Esophagus squamous epithelium (tissue), 5 donors: ENCODE measurements around the gene DAPL1. TPM values are rescaled to one million over a fixed set of nuclear protein-coding genes. Genes with fewer than 3 reads are reported as not detected.
A peak's percentile ranks its signal among the peaks of the same experiment; 100 is the strongest.
"Not testable (repeated sequence)": the region's sequence is repeated elsewhere in the genome, so short reads cannot be mapped to it uniquely, and the experiment has no call there.

Experiments
- DNase-seq: peaks from one replicate; lab custom pipeline; 2025; lab: John Stamatoyannopoulos, UW
- H3K27ac ChIP-seq, 4 donors: fragments of 200-600 bp; sonication (generic); one replicate each; pipeline ENCODE4 v1.5.1; 2016 to 2019; ENCODE audit warnings: mild to moderate bottlenecking in 1 of 4
- H3K27me3 ChIP-seq, 4 donors: fragments of 200-600 bp; sonication (generic); 1 replicate in 3 of 4; 2 replicates in 1 of 4; pipeline versions ENCODE4 v1.5.1 to v1.6.0; 2017 to 2021; ENCODE audit warnings: antibody characterized with exemption in 1 of 4
- H3K36me3 ChIP-seq, 3 donors: fragments of 200-600 bp; sonication (generic); one replicate each; pipeline ENCODE4 v1.5.1; 2016 to 2019
- H3K4me1 ChIP-seq, 3 donors: fragments of 200-600 bp; sonication (generic); one replicate each; pipeline ENCODE4 v1.5.1; 2017 to 2019
- H3K4me3 ChIP-seq, 4 donors: fragments of 200-600 bp; sonication (generic); 1 replicate in 3 of 4; 2 replicates in 1 of 4; pipeline ENCODE4 v1.5.1; 2016 to 2019; ENCODE audit warnings: mild to moderate bottlenecking in 2 of 4, moderate library complexity in 1 of 4
- H3K9me3 ChIP-seq, 3 donors: fragments of 200-600 bp; sonication (generic); one replicate each; pipeline ENCODE4 v1.5.1; 2016 to 2019
- CTCF ChIP-seq, 6 experiments: fragments of 450-650 bp in 4 of 6; fragments of 200-600 bp in 2 of 6; sonication (generic) in 2 of 6; IDR thresholded peaks; one replicate each; pipeline ENCODE4 v1.5.1; 2016 to 2019; ENCODE audit warnings: antibody characterized with exemption in 6 of 6, mild to moderate bottlenecking in 4 of 6, moderate library complexity in 4 of 6
- POLR2A ChIP-seq, 4 donors: fragments of 450-650 bp; IDR thresholded peaks; one replicate each; pipeline ENCODE4 v1.6.1; 2017; ENCODE audit warnings: antibody characterized with exemption in 4 of 4, mild to moderate bottlenecking in 4 of 4, moderate library complexity in 3 of 4
- WGBS, 2 donors: methylation state at CpG; one replicate each; pipeline ENCODE4 v1.1.5; 2018; 5-methylcytosine and 5-hydroxymethylcytosine counted together
- intact Hi-C: fragments of 100-400 bp; cut with DNase I; formaldehyde crosslinking; loops from one replicate; pipeline ENCODE4 v1.15.0; 2022
- total RNA-seq, 4 donors: library from RNA; depleted of rRNA; stranded (reverse); fragments of >200 nt; gene quantifications; one replicate each; pipeline ENCODE4 v1.1.0, GENCODE V29; 2016
- donor health status: DM: yes; HTN: yes; CAD: no.

Gene DAPL1
- total RNA-seq, 4 donors from 2014 or later: 79.3 to 220 (median 186) TPM

- 77 to 81% methylated on average over 4 of the region's 4 CpGs for WGBS, 2 donors
- TF ChIP-seq POLR2A (IDR thresholded peaks at IDR 0.05): no peak
- no peak for DNase-seq
- H3K9me3 ChIP-seq: no peaks in the 10 kb centered on the region
- no peak overlapping the region for H3K27ac ChIP-seq
- peaks cover 0 to 18% (median 10%) of the 10 kb centered on the region in 3 donors for H3K4me1 ChIP-seq
- no peaks in the 10 kb centered on the region for H3K36me3 ChIP-seq
- no peak overlapping the region for H3K4me3 ChIP-seq
- no peaks in the 10 kb centered on the region for H3K27me3 ChIP-seq
- intact Hi-C loops: no loop called here
These were observed 35.1 kb downstream of the DAPL1 start for GRCh38 chr2:158830201-158830600.

DNA sequence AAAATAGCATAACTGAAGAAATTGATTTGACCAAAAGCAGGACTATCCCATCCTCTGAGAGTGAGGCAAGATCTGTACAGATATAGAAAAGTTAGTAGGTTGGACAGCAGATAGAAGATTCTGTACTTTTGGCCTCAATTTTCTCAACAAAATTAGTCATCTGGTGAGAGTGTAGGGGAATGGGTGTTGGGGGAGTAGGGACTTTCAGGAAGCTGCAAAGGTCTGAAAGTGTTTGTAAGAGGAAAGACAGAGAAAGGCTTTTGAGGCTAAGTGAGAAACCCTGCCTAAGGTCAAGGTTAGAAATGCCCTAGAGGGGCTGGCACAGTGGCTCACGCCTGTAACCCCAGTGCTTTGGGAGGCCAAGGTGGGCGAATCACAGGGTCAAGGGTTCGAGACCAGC is 40.3 kb downstream of the DAPL1 start:
- no peaks in the 10 kb centered on the region for H3K9me3 ChIP-seq
- no peaks in the 10 kb centered on the region for H3K27me3 ChIP-seq
- DNase-seq: no peak
- TF ChIP-seq POLR2A (IDR thresholded peaks at IDR 0.05) (no peak), CTCF (IDR thresholded peaks at IDR 0.05) (no peak)
- intact Hi-C loops: no loop called here
- 90% methylated on average over 3 of the region's 3 CpGs for WGBS, 2 donors
- no peak overlapping the region for H3K27ac ChIP-seq
- peaks cover 0 to 3% (median 0%) of the 10 kb centered on the region in 3 donors for H3K4me1 ChIP-seq
- H3K36me3 ChIP-seq: peaks cover 0 to 8% (median 0%) of the 10 kb centered on the region in 3 donors
- H3K4me3 ChIP-seq: no peak overlapping the region

DNA sequence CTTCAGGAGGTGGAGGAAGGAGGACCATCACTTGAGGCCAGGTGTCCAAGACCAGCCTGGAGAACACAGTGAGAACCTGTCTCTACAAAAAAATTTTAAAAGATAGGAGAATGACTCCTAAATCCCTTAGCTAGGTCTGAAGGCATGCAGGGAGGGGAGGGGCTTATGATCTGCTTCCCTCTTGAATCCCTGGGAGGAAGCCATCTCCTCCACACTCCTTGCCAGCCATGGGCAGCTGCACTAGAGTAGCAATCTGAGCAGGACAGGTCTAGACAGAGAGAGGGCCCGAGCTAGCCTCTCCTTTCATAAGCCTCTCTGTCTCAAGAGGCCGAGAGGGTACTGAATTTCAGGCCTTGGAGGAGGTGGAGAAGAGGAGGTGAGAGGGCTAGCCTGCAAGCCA is 42.5 kb downstream of the DAPL1 start:
- TF ChIP-seq CTCF (IDR thresholded peaks at IDR 0.05) (no peak), POLR2A (IDR thresholded peaks at IDR 0.05) (no peak)
- WGBS, 2 donors: 47 to 60% methylated on average over 1 to 2 of the region's 2 CpGs
- DNase-seq: no peak
- no peaks in the 10 kb centered on the region for H3K9me3 ChIP-seq
- H3K36me3 ChIP-seq: peaks cover 0 to 8% (median 0%) of the 10 kb centered on the region in 3 donors
- peaks cover 0 to 11% (median 3%) of the 10 kb centered on the region in 3 donors for H3K4me1 ChIP-seq
- no peaks in the 10 kb centered on the region for H3K27me3 ChIP-seq
- H3K27ac ChIP-seq: no peak overlapping the region
- no peak overlapping the region for H3K4me3 ChIP-seq
- intact Hi-C loops: no loop called here

GRCh38 chr2:158841850-158842249 is 46.7 kb downstream of the DAPL1 start:
- H3K9me3 ChIP-seq: no peaks in the 10 kb centered on the region
- H3K36me3 ChIP-seq: peaks cover 0 to 8% (median 0%) of the 10 kb centered on the region in 3 donors
- intact Hi-C loops: no loop called here
- H3K27ac ChIP-seq: peak overlapping the region in 1 of 4 donors; percentile 27
- no peaks in the 10 kb centered on the region for H3K27me3 ChIP-seq
- no peak overlapping the region for H3K4me3 ChIP-seq
- TF ChIP-seq CTCF (IDR thresholded peaks at IDR 0.05) (no peak), POLR2A (IDR thresholded peaks at IDR 0.05) (no peak)
- H3K4me1 ChIP-seq: peaks cover 0 to 26% (median 9%) of the 10 kb centered on the region in 3 donors
- no peak for DNase-seq

- no peaks in the 10 kb centered on the region for H3K27me3 ChIP-seq
- H3K4me1 ChIP-seq: peaks cover 0 to 37% (median 6%) of the 10 kb centered on the region in 3 donors
- intact Hi-C loops: no loop called here
- H3K36me3 ChIP-seq: no peaks in the 10 kb centered on the region
- no peak overlapping the region for H3K27ac ChIP-seq
- no peaks in the 10 kb centered on the region for H3K9me3 ChIP-seq
- no peak for DNase-seq
- no peak overlapping the region for H3K4me3 ChIP-seq
- TF ChIP-seq CTCF (IDR thresholded peaks at IDR 0.05): no peak
- no peak for TF ChIP-seq POLR2A (IDR thresholded peaks at IDR 0.05)
These were observed 50.3 kb downstream of the DAPL1 start for GRCh38 chr2:158845444-158845843.

DNA sequence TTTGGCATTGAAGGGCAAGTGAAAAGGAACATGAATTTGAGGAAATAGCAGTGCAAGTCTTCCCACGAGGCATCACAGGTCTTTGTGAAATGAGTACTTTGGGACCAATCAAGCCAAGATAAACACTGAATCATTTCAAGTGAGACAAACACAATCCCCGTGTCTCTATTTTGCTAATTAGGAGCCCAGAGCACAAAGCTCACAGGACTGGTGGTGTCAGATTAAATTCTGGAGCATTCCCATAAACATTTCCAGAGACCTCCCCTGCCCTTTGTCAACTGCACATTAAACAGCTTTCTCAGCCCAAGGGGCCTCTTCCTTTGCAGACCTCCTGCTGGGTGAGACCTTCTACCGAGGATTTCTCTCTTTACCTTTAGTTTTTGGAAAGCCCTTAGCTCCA is 50.7 kb downstream of the DAPL1 start:
- Histone ChIP-seq H3K4me3 (no peak overlapping the region), H3K9me3 (no peaks in the 10 kb centered on the region), H3K27ac (peak overlapping the region in 1 of 4 donors; percentile 10), H3K4me1 (peaks cover 0 to 37% (median 6%) of the 10 kb centered on the region in 3 donors), H3K36me3 (no peaks in the 10 kb centered on the region), H3K27me3 (no peaks in the 10 kb centered on the region)
- no peak for DNase-seq
- WGBS, 2 donors: 12 to 20% methylated on average over 3 of the region's 3 CpGs
- intact Hi-C loops: no loop called here
- TF ChIP-seq POLR2A (IDR thresholded peaks at IDR 0.05) (no peak), CTCF (IDR thresholded peaks at IDR 0.05) (no peak)

GRCh38 chr2:158847526-158847925 is 52.4 kb downstream of the DAPL1 start:
- peaks cover 0 to 25% (median 6%) of the 10 kb centered on the region in 3 donors for H3K4me1 ChIP-seq
- H3K9me3 ChIP-seq, H3K27me3 ChIP-seq, intact Hi-C loops, H3K4me3 ChIP-seq, DNase-seq, H3K36me3 ChIP-seq, H3K27ac ChIP-seq: not testable (repeated sequence)
- 67 to 78% methylated on average over 2 of the region's 2 CpGs for WGBS, 2 donors
